Suprapubic skin (tissue), 4 donors: ENCODE results near the gene MSH4. TPM values are rescaled to one million over a fixed set of nuclear protein-coding genes. Genes with fewer than 3 reads are reported as not detected.
"Not testable (repeated sequence)": the region's sequence is repeated elsewhere in the genome, so short reads cannot be mapped to it uniquely, and the experiment has no call there.

Source experiments
- DNase-seq, 2 donors: peaks; one replicate each; pipeline ENCODE4 v3.0.0-alpha.2; 2019; ENCODE audit warnings: low spot score in 2 of 2
- H3K27ac ChIP-seq: fragments of 200-600 bp; sonication (generic); one replicate; pipeline ENCODE4 v1.5.1; 2019
- H3K27me3 ChIP-seq: fragments of 200-600 bp; sonication (generic); one replicate; pipeline ENCODE4 v1.5.1; 2019
- H3K36me3 ChIP-seq: fragments of 200-600 bp; sonication (generic); one replicate; pipeline ENCODE4 v1.5.1; 2019
- H3K4me1 ChIP-seq: fragments of 200-600 bp; sonication (generic); one replicate; pipeline ENCODE4 v1.5.1; 2019
- H3K4me3 ChIP-seq: fragments of 200-600 bp; sonication (generic); one replicate; pipeline ENCODE4 v1.5.1; 2019; ENCODE audit warnings: mild to moderate bottlenecking
- H3K9me3 ChIP-seq: fragments of 200-600 bp; sonication (generic); one replicate; pipeline ENCODE4 v1.5.1; 2019
- EP300 ChIP-seq: sonication (generic); formaldehyde crosslinking; IDR thresholded peaks from one replicate; pipeline ENCODE4 v1.6.1; 2017; ENCODE audit warnings: antibody characterized with exemption
- POLR2A ChIP-seq, 2 donors: fragments of 450-650 bp; IDR thresholded peaks; one replicate each; pipeline ENCODE4 v1.6.1; 2017; ENCODE audit warnings: antibody characterized with exemption in 2 of 2, mild to moderate bottlenecking in 2 of 2, moderate library complexity in 2 of 2
- POLR2AphosphoS5 ChIP-seq, 3 donors: sonication (generic); formaldehyde crosslinking; IDR thresholded peaks; one replicate each; pipeline ENCODE4 v1.6.1; 2017; ENCODE audit warnings: antibody characterized with exemption in 3 of 3
- WGBS: methylation state at CpG from one replicate; pipeline ENCODE4 v1.1.5; 2018; 5-methylcytosine and 5-hydroxymethylcytosine counted together
- total RNA-seq, 4 donors: library from RNA; depleted of rRNA; stranded (reverse); fragments of >200 nt; gene quantifications; one replicate each; pipeline ENCODE4 v1.1.0, GENCODE V29; 2016
- TF ChIP-seq, protein P1 (sequence below), 2 donors: fragments of 200-600 bp in 1 of 2; fragments of 450-650 bp in 1 of 2; sonication (generic) in 1 of 2; IDR thresholded peaks; one replicate each; pipeline ENCODE4 v1.5.1; 2016 to 2019; ENCODE audit warnings: antibody characterized with exemption in 2 of 2, mild to moderate bottlenecking in 1 of 2, moderate library complexity in 1 of 2

Gene MSH4
- total RNA-seq, 4 donors from 2014 or later: 0.21 TPM; not detected in 3

DNA sequence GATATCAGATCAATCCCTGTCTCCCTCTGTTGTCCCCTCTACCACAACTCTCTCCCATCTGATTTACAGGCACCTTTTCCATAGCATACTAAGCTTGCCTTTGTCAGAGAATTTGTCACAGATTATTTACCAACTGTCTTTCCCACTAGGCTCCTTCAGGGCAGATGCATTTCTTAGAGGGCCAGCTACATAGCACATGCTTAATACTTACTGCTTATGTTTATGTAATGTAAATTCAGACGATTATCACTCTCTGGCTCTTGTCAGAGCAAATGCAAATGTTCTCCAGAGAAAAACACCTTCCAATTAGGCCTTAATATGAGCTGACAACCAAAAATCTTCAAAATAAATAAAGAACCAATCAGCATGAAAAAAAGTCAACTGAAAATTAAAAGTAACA lies 25.9 kb upstream of the MSH4 start:
- Histone ChIP-seq H3K4me1 (no peaks in the 10 kb centered on the region), H3K36me3 (no peaks in the 10 kb centered on the region), H3K27ac (no peak overlapping the region), H3K27me3 (no peaks in the 10 kb centered on the region), H3K4me3 (no peak overlapping the region), H3K9me3 (no peaks in the 10 kb centered on the region)
- DNase-seq: no peak
- WGBS: 84% methylated on average over 1 of the region's 1 CpG
- TF ChIP-seq, protein P1, sequence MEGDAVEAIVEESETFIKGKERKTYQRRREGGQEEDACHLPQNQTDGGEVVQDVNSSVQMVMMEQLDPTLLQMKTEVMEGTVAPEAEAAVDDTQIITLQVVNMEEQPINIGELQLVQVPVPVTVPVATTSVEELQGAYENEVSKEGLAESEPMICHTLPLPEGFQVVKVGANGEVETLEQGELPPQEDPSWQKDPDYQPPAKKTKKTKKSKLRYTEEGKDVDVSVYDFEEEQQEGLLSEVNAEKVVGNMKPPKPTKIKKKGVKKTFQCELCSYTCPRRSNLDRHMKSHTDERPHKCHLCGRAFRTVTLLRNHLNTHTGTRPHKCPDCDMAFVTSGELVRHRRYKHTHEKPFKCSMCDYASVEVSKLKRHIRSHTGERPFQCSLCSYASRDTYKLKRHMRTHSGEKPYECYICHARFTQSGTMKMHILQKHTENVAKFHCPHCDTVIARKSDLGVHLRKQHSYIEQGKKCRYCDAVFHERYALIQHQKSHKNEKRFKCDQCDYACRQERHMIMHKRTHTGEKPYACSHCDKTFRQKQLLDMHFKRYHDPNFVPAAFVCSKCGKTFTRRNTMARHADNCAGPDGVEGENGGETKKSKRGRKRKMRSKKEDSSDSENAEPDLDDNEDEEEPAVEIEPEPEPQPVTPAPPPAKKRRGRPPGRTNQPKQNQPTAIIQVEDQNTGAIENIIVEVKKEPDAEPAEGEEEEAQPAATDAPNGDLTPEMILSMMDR (IDR thresholded peaks at IDR 0.05): no peak
- TF ChIP-seq POLR2A (IDR thresholded peaks at IDR 0.05): no peak
- TF ChIP-seq EP300: no peak
- TF ChIP-seq POLR2AphosphoS5 (IDR thresholded peaks at IDR 0.05): no peak

DNA sequence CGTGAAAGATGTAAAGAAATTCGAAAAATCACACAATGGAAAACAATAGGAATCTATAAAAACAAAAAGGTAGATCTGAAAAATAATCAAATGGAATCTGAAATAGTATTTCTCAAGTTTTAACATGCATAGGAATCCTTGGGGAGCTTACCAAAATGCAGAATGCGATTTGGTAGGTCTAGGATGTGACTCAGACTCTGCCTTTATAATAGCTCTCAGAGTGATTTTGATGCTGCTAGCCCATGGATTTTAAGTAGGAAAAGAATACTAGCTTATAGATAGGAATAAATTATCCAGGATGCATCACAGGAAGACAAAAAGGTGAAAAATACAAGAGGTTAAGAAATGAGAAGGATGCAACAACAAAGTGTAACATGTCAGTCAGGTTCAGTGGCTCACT lies 24.7 kb upstream of the MSH4 start:
- WGBS: 67% methylated on average over 3 of the region's 3 CpGs
- Histone ChIP-seq H3K4me3 (no peak overlapping the region), H3K36me3 (no peaks in the 10 kb centered on the region), H3K9me3 (no peaks in the 10 kb centered on the region), H3K27ac (no peak overlapping the region), H3K27me3 (no peaks in the 10 kb centered on the region), H3K4me1 (no peaks in the 10 kb centered on the region)
- DNase-seq: no peak
- TF ChIP-seq POLR2AphosphoS5 (IDR thresholded peaks at IDR 0.05) (no peak), EP300 (no peak), POLR2A (IDR thresholded peaks at IDR 0.05) (no peak)
- TF ChIP-seq, protein P1 (IDR thresholded peaks at IDR 0.05): no peak

DNA sequence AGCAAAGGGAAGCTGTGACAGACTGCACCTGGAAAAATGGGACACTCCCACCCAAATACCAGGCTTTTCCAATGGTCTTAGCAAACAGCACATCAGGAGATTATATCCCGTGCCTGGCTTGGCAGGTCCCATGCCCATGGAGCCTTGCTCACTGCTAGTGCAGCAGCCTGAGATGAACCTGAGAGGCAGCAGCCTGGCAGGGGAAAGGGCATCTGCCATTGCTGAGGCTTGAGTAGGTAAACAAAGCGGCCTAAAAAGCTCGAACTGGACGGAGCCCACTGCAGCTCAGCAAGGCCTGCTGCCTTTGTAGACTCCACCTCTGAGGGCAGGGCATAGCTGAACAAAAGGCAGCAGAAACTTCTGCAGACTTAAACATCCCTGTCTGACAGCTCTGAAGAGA lies 18.9 kb upstream of the MSH4 start:
- H3K36me3 ChIP-seq, H3K27me3 ChIP-seq, H3K4me3 ChIP-seq, H3K27ac ChIP-seq, DNase-seq, H3K4me1 ChIP-seq, H3K9me3 ChIP-seq: not testable (repeated sequence)
- 75% methylated on average over 4 of the region's 4 CpGs for WGBS

DNA sequence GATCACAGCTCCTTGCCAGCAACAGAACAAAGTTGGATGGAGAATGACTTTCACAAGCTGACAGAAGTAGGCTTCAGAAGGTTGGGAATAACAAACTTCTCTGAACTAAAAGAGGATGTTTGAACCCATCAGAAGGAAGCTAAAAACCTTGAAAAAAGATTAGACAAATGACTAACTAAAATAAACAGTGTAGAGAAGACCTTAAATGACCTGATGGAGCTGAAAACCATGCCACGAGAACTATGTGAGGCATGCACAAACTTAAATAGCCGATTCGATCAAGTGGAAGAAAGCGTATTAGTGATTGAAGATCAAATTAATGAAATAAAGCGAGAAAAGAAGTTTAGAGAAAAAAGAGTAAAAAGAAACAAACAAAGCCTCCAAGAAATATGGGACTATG lies 18.0 kb upstream of the MSH4 start:
- H3K9me3 ChIP-seq, H3K27ac ChIP-seq, H3K36me3 ChIP-seq, H3K4me3 ChIP-seq, H3K27me3 ChIP-seq, DNase-seq, H3K4me1 ChIP-seq: not testable (repeated sequence)
- 92% methylated on average over 5 of the region's 5 CpGs for WGBS

DNA sequence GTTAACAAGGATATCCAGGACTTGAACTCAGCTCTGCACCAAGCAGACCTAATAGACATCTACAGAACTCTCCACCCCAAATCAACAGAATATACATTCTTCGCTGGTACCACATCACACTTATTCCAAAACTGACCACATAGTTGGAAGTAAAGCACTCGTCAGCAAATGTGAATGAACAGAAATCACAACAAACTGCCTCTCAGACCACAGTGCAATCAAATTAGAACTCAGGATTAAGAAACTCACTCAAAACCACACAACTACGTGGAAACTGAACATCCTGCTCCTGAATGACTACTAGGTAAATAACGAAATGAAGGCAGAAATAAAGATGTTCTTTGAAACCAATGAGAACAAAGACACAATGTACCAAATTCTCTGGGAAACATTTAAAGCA lies 16.5 kb upstream of the MSH4 start:
- not testable (repeated sequence) for H3K27me3 ChIP-seq, H3K36me3 ChIP-seq, H3K4me3 ChIP-seq, DNase-seq, H3K27ac ChIP-seq, H3K4me1 ChIP-seq, H3K9me3 ChIP-seq
- 88% methylated on average over 4 of the region's 4 CpGs for whole genome bisulfite sequencing

DNA sequence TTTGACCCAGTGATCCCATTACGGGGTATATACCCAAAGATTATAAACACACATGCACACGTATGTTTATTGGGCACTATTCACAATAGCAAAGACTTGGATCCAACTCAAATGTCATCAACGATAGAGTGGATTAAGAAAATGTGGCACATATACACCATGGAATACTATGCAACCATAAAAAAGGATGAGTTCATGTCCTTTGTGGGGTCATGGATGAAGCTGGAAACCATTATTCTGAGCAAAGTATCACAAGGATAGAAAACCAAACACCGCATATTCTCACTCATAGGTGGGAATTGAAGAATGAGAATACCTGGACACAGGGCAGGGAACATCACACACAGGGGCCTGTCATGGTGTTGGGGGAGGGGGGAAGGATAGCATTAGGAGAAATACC lies 12.8 kb upstream of the MSH4 start:
- DNase-seq: not testable (repeated sequence)
- 95% methylated on average over 4 of the region's 4 CpGs for WGBS

DNA sequence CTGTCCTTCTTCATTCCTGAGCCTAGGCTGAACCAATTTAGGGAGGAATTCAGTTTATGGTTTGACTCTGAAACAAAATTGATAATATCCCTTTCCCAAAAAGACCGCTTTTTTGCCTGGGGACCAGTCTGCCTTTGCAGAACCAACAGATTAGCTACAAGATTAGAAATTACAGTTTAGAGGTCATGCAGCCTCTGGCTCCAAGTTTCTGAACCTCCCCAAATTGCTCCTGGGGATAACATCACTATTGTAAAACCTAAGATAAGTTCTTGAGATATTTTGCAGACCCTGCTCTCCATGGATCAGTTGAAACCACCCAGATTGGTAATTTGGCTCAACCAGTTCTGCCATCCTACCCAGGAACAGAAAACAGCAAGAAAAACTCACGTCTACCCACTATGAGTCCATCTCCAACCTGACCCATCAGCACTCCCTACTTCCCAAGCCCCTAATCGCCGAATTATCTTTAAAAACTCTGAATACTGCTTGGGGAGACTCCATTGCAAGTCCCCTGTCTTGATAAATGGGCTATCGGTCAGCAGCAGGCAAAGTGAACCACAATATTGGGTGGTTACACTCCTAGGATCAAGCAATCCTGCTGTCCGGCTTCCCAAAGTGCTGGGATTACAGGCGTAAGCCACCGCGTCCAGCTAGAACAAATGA lies 11.2 kb upstream of the MSH4 start:
- H3K27ac ChIP-seq: peak overlapping the region; percentile 88
- 11% methylated on average over 9 of the region's 9 CpGs for WGBS
- H3K4me1 ChIP-seq: peaks cover 46% of the 10 kb centered on the region
- peaks cover 1% of the 10 kb centered on the region for H3K36me3 ChIP-seq
- no peaks in the 10 kb centered on the region for H3K27me3 ChIP-seq
- DNase-seq: no peak
- H3K9me3 ChIP-seq: no peaks in the 10 kb centered on the region
- H3K4me3 ChIP-seq: peak overlapping the region; percentile 79
- TF ChIP-seq POLR2A (IDR thresholded peaks at IDR 0.05) (no peak), EP300 (no peak), POLR2AphosphoS5 (IDR thresholded peaks at IDR 0.05) (no peak)
- TF ChIP-seq, protein P1 (IDR thresholded peaks at IDR 0.05): no peak

More for the DNA sequence above, 12.8 kb upstream of the MSH4 start:
- H3K27ac ChIP-seq, H3K27me3 ChIP-seq, H3K9me3 ChIP-seq, H3K4me3 ChIP-seq, H3K36me3 ChIP-seq: not testable (repeated sequence)
- H3K4me1 ChIP-seq: peaks cover 30% of the 10 kb centered on the region
